Ovary (tissue), 9 donors: ENCODE measurements around the gene PPM1H. TPM values are rescaled to one million over a fixed set of nuclear protein-coding genes. Genes with fewer than 3 reads are reported as not detected.

Source experiments
- DNase-seq, 5 donors: peaks; one replicate each; pipeline ENCODE4 v3.0.0-alpha.2; 2019 to 2020
- H3K27ac ChIP-seq, 2 donors: fragments of 200-600 bp; one replicate each; pipeline versions ENCODE4 v1.5.1 to v1.8.0; 2019 to 2022
- H3K27me3 ChIP-seq: fragments of 200-600 bp; one replicate; pipeline ENCODE4 v1.8.0; 2022
- H3K36me3 ChIP-seq: fragments of 200-600 bp; sonication (generic); one replicate; pipeline ENCODE4 v1.5.1; 2019
- H3K4me1 ChIP-seq: one replicate; pipeline ENCODE4 v1.8.1; 2013; ENCODE audit warnings: mild to moderate bottlenecking, moderate library complexity; ENCODE audit not compliant: insufficient read depth
- H3K4me3 ChIP-seq: fragments of 200-600 bp; sonication (generic); one replicate; pipeline ENCODE4 v1.5.1; 2017
- H3K9me3 ChIP-seq, 2 donors: fragments of 200-600 bp in 1 of 2; sonication (generic) in 1 of 2; one replicate each; pipeline versions ENCODE4 v1.5.1 to v1.8.1; 2013 to 2019; ENCODE audit warnings: mild to moderate bottlenecking in 1 of 2, moderate library complexity in 1 of 2
- CTCF ChIP-seq, 3 donors: fragments of 450-650 bp in 2 of 3; fragments of 200-600 bp in 1 of 3; IDR thresholded peaks; one replicate each; pipeline versions ENCODE4 v1.5.1 to v1.8.0; 2016 to 2022; ENCODE audit warnings: antibody characterized with exemption in 3 of 3, mild to moderate bottlenecking in 1 of 3
- EP300 ChIP-seq: sonication (generic); formaldehyde crosslinking; IDR thresholded peaks from one replicate; pipeline ENCODE4 v1.6.1; 2017; ENCODE audit warnings: antibody characterized with exemption
- POLR2A ChIP-seq: fragments of 450-650 bp; IDR thresholded peaks from one replicate; pipeline ENCODE4 v1.6.1; 2017; ENCODE audit warnings: antibody characterized with exemption, mild to moderate bottlenecking, moderate library complexity
- WGBS, 3 donors: extraction: QIAGEN DNeasy Blood & Tissue Kit in 1 of 3; methylation state at CpG; one replicate each; pipeline versions ENCODE4 v1.1.5 to v1.1.7; 2013 to 2017; 5-methylcytosine and 5-hydroxymethylcytosine counted together
- intact Hi-C, 4 donors: fragments of 100-400 bp; cut with DNase I; formaldehyde crosslinking; loops; one replicate each; pipeline versions ENCODE4 v1.11.0 to v1.15.1; 2022 to 2023
- polyA plus RNA-seq, 2 donors: library from polyadenylated mRNA; stranded (reverse); fragments of 200-250 nt in 1 of 2; fragments of 350-450 nt in 1 of 2; fragmentation: Illumina TruSeq in 1 of 2; extraction: RNeasy Lipid Tissue Mini Kit (QIAGEN cat#74804) in 1 of 2; gene quantifications; one replicate each; pipeline ENCODE4 v1.2.3, GENCODE V29; 2013 to 2014
- total RNA-seq, 7 donors: library from RNA; depleted of rRNA in 2 of 7; stranded (reverse); fragments of >200 nt in 2 of 7; fragmentation: NEBNext Ultra II Directional in 3 of 7; extraction: Animal tissue kit (Norgen Biotek cat#: 25700) in 3 of 7; gene quantifications; one replicate each; pipeline versions ENCODE4 v1.1.0 to v1.2.4, GENCODE V29; 2016 to 2023
- donor health status: DM: no; HTN: no; CAD: no; lungs with moderate emphysema.
- donor health status: DM: no; HTN: no; CAD: no.
- donor health status: Bipolar disorder and iron deficiency.
- donor health status: DM: yes; HTN: yes; CAD: no.
- donor health status: DM: no; HTN: no; CAD: no.
- donor health status: DM: yes; HTN: yes; CAD: no.

The PPM1H gene
- total and polyA plus RNA-seq, 9 donors = 1.6 to 45.4 (median 12.0) TPM

GRCh38 chr12:62654326-62655241 lies 280.4 kb downstream of the PPM1H start:
- WGBS, 3 donors = 92 to 93% (median 93%) methylated on average over 21 of the region's 21 CpGs
- TF ChIP-seq CTCF (IDR thresholded peaks at IDR 0.05) (no peak), POLR2A (no peak), EP300 (no peak)
- Histone ChIP-seq H3K4me1 (no peaks in the 10 kb centered on the region), H3K36me3 (no peaks in the 10 kb centered on the region), H3K9me3 (no peaks in the 10 kb centered on the region), H3K4me3 (no peak overlapping the region), H3K27ac (no peak overlapping the region), H3K27me3 (no peaks in the 10 kb centered on the region)
- intact Hi-C loops = no loop called here
- no peak for DNase-seq

GRCh38 chr12:62653740-62654139 lies 281.2 kb downstream of the PPM1H start:
- H3K27ac ChIP-seq = no peak overlapping the region
- intact Hi-C loops = no loop called here
- no peak for TF ChIP-seq EP300
- TF ChIP-seq CTCF (IDR thresholded peaks at IDR 0.05) = no peak
- TF ChIP-seq POLR2A = no peak
- DNase-seq = no peak
- H3K36me3 ChIP-seq = no peaks in the 10 kb centered on the region
- H3K4me3 ChIP-seq = no peak overlapping the region
- WGBS, 3 donors = 76 to 92% (median 86%) methylated on average over 6 of the region's 6 CpGs
- H3K9me3 ChIP-seq = no peaks in the 10 kb centered on the region
- no peaks in the 10 kb centered on the region for H3K4me1 ChIP-seq
- H3K27me3 ChIP-seq = no peaks in the 10 kb centered on the region

GRCh38 chr12:62653304-62653703 lies 281.6 kb downstream of the PPM1H start:
- no peaks in the 10 kb centered on the region for H3K27me3 ChIP-seq
- no peak for DNase-seq
- intact Hi-C loops = no loop called here
- H3K36me3 ChIP-seq = no peaks in the 10 kb centered on the region
- no peaks in the 10 kb centered on the region for H3K4me1 ChIP-seq
- no peaks in the 10 kb centered on the region for H3K9me3 ChIP-seq
- WGBS, 3 donors = 64 to 68% (median 65%) methylated on average over 3 of the region's 3 CpGs
- TF ChIP-seq CTCF (IDR thresholded peaks at IDR 0.05) (no peak), EP300 (no peak), POLR2A (no peak)
- H3K4me3 ChIP-seq = no peak overlapping the region
- H3K27ac ChIP-seq = no peak overlapping the region

- Histone ChIP-seq H3K4me1 (no peaks in the 10 kb centered on the region), H3K27ac (no peak overlapping the region), H3K9me3 (no peaks in the 10 kb centered on the region), H3K27me3 (no peaks in the 10 kb centered on the region), H3K4me3 (no peak overlapping the region), H3K36me3 (no peaks in the 10 kb centered on the region)
- TF ChIP-seq POLR2A (no peak), EP300 (no peak), CTCF (IDR thresholded peaks at IDR 0.05) (no peak)
- no peak for DNase-seq
- WGBS, 3 donors = 84 to 96% (median 90%) methylated on average over 2 of the region's 2 CpGs
- intact Hi-C loops = no loop called here
Observed at GRCh38 chr12:62651138-62651537, 283.8 kb downstream of the PPM1H start.
